Kidney tubule cell (primary cell): ENCODE data around the gene SEC14L1.
"Not testable (repeated sequence)": the region's sequence is repeated elsewhere in the genome, so short reads cannot be mapped to it uniquely, and the experiment has no call there.

Experiments
- DNase-seq: peaks from one replicate; pipeline ENCODE4 v3.0.0-alpha.2; 2018; ENCODE audit warnings: low spot score

The SEC14L1 gene

GRCh38 chr17:77141846-77142449, 1.2 kb downstream of the SEC14L1 start:
- no peak for DNase-seq

- DNase-seq: no peak
Observed at GRCh38 chr17:77142689-77143088, 1.9 kb downstream of the SEC14L1 start.

- no peak for DNase-seq
Observed at GRCh38 chr17:77143306-77143705, 2.5 kb downstream of the SEC14L1 start.

- DNase-seq: no peak
Observed at GRCh38 chr17:77144227-77144626, 3.5 kb downstream of the SEC14L1 start.

DNA sequence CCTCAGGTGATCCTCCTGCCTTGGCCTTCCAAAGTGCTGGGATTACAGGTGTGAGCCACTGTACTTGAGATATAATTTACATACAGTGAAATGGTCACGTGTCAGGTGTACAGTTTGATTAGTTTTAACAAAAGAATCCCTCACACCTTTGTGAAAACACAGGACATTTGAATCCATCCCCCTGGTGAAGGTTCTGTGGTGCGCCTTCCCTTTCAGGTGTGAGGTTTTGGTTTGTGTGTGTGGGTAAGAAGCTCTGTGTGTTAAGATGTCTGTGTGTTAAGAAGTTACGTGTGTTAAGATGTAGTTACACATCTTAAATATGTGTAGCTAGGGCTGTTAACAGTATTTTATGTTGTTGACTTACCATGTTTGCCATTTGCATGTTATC, 4.4 kb downstream of the SEC14L1 start:
- no peak for DNase-seq

DNA sequence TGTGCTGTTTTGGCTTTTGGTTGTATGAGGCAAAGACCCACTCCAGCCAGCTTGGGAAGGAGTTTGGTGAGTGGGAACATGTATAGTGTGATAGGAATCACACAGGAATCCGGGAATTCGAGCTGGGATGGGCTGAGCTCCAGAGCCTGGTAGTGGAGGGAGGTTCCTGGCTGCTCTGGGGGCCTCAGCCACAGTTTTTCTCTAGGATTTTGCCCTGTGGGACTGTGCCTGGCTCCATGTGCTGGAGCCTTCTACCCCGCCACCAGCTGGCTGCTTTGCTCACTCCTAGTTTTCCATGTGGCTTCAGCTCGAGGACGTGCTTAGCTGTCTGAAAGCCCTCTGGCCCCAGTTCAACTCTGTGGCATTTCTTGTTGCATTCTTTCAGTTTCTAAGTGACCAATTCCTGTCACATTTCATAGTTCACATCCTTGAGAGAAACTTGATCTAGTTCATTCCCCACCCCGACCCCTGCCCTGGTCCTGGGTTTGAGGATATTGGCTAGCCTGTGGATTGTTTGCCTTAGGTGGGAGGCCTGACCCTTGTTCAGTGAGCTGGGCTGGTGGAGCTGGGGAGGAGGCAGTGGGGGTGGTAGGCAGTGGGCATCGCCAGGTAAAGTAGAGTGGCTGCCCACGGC, 5.0 kb downstream of the SEC14L1 start:
- peak; percentile 87 for DNase-seq

GRCh38 chr17:77146246-77146632, 5.5 kb downstream of the SEC14L1 start:
- DNase-seq: no peak

GRCh38 chr17:77146882-77147281, 6.1 kb downstream of the SEC14L1 start:
- peak; percentile 69 for DNase-seq

DNA sequence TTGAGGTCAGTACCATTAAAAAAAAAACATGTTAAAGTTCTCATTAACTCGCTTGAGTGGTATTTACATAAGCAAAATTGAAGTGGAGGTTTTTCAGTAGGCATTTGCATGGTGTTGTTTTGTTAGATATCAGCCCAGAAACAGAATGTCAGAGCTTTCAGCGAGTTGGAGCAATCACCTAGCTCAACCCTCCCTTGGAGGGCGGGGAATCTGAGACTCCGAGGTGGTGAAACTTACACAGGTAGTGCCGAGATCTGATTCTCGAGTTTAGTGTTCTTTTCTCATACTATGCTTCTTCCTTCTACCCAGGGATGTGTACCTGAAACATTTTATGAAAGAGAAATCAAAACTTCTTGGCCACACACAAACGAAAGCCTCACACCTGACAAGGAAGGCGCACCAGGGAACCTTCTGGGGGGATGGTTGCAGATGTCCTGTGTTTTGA, 6.6 kb downstream of the SEC14L1 start:
- no peak for DNase-seq

DNA sequence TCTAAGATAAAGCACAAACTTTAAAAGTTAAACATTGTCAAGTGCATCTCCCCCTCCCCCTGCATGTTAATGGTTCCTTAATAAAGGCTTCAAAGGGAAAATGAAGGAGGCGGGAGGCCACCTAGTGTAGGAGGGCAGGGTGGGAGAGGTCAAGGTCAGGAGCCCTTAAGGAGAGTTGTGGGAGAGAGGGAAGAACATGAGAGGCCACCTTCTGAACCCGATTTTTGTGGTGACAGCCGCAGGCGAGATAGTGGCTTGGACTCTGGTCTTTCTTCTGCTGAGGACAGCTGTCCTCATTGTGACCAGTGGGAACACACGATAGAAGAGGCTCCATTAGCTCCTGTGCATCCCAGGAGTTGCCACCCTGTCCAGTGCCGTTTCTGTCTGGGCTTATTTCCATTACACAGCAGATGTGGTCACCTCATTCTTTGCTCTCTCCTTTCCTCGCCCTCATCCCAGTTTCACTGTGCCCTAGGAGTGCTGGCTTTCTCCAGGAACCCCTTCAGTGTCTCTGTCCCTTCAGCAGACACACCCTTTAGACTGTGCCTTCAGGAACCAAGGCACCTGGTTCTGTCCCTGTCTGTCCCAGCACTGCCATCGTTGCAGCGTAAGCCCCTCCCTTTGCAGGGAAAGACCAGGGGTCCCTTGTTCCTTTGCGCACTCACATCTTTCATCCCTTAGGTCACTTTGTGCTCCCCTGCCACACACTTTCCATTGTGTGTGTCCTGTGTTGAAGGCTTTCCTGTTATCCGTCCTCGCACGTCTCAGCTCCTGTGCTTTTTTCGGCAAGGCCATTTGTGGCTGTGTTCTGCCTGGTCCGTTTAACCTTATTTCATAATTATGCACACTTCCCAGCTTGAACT, 7.5 kb downstream of the SEC14L1 start:
- DNase-seq: no peak

DNA sequence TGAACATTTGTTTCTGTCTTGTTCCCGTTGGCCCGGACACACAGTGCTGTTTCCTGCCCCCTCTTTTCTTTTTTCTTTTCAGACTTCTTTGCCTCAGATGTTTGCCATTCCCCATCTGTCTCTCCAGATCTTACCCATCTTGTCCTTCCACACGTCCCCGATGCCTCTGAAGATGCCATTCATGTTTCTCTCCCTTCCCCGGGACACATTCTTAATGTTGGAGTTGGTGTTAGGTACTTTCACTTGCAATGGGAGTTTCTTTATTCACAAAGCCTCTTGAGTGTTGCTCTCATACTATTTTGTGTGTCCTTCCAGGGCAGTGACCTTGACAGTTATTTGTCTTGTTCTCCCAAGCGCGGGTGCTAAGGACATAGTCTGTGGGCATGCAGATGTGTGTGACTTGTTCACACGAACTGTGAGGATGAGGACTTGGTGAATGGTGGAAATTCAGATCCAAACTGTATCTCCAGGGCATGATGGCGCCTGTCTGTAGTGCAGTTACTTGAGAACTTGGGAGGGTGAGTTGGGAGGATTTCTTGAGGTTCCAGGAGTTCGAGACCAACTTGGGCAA, 8.3 kb downstream of the SEC14L1 start:
- no peak for DNase-seq

DNA sequence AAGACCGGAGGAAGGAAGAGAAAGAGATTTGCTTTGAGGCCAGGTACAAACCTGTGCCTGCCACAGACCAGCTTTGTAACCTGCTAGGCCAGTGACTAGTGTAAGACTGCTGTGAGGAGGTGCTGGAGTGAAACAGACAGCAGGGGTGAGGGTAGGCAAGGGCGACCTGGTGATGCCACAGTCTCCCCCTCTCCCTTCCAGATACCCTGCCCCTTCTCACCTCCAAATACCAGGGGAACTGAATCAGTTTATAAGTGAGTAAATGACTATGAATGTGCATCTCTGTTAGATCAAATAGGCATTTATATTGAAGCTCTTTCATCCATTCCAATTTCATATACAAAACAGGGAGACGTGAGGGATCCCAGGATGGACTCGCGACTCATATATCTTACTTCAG, 9.4 kb downstream of the SEC14L1 start:
- DNase-seq: peak; percentile 82

DNA sequence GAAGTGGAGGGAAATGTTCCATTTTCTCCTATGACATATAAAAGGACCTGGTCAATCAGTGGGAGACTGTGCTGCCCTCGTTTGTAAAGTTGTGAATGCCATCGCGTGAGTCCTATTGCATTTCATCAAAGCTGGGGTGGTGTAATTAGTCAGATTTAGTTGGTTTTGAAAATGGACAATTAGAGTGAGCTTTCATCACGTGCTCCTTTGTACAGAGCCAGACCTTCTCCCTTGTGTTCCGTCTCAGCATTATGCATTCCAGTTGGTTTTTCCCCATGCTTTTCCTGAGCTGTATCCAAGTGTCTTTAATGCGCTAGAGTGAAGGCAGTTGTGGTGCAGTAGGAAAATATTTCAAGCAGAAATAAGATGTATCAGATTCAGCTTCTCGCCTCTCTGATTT, 10.4 kb downstream of the SEC14L1 start:
- no peak for DNase-seq

DNA sequence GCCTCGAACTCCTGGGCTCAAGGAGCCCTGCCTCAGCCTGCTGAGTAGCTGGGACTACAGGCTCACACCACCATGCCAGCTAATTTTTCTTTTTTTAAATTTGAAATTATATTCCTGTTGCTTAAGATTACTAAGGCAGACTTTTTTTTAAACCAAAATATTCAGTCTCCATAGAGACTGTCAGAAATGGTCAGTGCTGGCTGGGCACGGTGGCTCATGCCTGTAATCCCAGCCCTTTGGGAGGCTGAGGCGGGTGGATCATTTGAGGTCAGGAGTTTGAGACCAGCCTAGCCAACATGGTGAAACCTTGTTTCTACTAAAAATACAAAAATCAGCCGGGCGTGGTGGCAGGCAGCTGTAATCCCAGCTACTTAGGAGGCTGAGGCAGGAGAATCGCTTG, 11.3 kb downstream of the SEC14L1 start:
- DNase-seq: not testable (repeated sequence)

- DNase-seq: no peak
Observed at GRCh38 chr17:77153472-77153871, 12.7 kb downstream of the SEC14L1 start.

GRCh38 chr17:77153999-77154586, 13.3 kb downstream of the SEC14L1 start:
- no peak for DNase-seq

- no peak for DNase-seq
Observed at GRCh38 chr17:77155125-77155524, 14.4 kb downstream of the SEC14L1 start.

GRCh38 chr17:77157766-77158165, 17.0 kb downstream of the SEC14L1 start:
- not testable (repeated sequence) for DNase-seq

- DNase-seq: no peak
Observed at GRCh38 chr17:77160091-77160874, 19.5 kb downstream of the SEC14L1 start.

- DNase-seq: no peak
Observed at GRCh38 chr17:77160875-77161530, 20.2 kb downstream of the SEC14L1 start.

- no peak for DNase-seq
Observed at GRCh38 chr17:77161953-77162352, 21.2 kb downstream of the SEC14L1 start.
